H1 (cell line): ENCODE results near the gene GPSM1. TPM values are rescaled to one million over a fixed set of nuclear protein-coding genes. Genes with fewer than 3 reads are reported as not detected.

Source experiments
- CTCF ChIA-PET: fragments of 300-600 bp; sonication (Branson Sonifier 250); formaldehyde crosslinking; loops from one replicate; lab custom pipeline; 2021; ENCODE audit not compliant: partially characterized antibody; lab: Charles Lee
- POLR2A ChIA-PET: fragments of 300-600 bp; sonication (Branson Sonifier 250); formaldehyde crosslinking; loops from one replicate; lab custom pipeline; 2021; ENCODE audit warnings: inconsistent platforms; ENCODE audit not compliant: partially characterized antibody; lab: Charles Lee
- DNase-seq, 2 experiments: peaks; one replicate each; pipeline versions ENCODE4 v3.0.0 to v3.0.0-alpha.2; 2010 to 2022; ENCODE audit warnings: low spot score in 2 of 2, low read depth in 1 of 2, mixed read lengths in 1 of 2
- FAIRE-seq: peaks from 2 replicates; lab custom pipeline; 2011; peaks lifted over from hg19 to GRCh38; lab: Jason Lieb, UNC
- H2AFZ ChIP-seq: 2 replicates; pipeline ENCODE4 v1.8.1; 2012; ENCODE audit warnings: low read length, inconsistent platforms
- H2AK5ac ChIP-seq: 2 replicates; pipeline ENCODE4 v1.6.1; 2013; ENCODE audit warnings: low read depth, low read length
- H2BK120ac ChIP-seq: replicated peaks from 2 replicates; pipeline ENCODE3; 2013; ENCODE audit warnings: low read depth, low read length, inconsistent platforms
- H2BK12ac ChIP-seq: 2 replicates; pipeline ENCODE4 v1.6.1; 2013; ENCODE audit warnings: low read depth, low read length
- H2BK15ac ChIP-seq: 2 replicates; pipeline ENCODE4 v1.6.1; 2013; ENCODE audit warnings: low read length
- H2BK20ac ChIP-seq: 2 replicates; pipeline ENCODE4 v1.6.1; 2013; ENCODE audit warnings: low read length
- H2BK5ac ChIP-seq: 2 replicates; pipeline ENCODE4 v1.6.1; 2013; ENCODE audit warnings: low read depth, low read length
- H3K14ac ChIP-seq: 2 replicates; pipeline ENCODE4 v1.6.1; 2013; ENCODE audit warnings: inconsistent platforms; ENCODE audit not compliant: insufficient read length
- H3K18ac ChIP-seq: 2 replicates; pipeline ENCODE4 v1.6.1; 2013; ENCODE audit warnings: low read length; ENCODE audit errors: extremely low read depth
- H3K23ac ChIP-seq: 2 replicates; pipeline ENCODE4 v1.6.1; 2013; ENCODE audit warnings: inconsistent platforms; ENCODE audit not compliant: insufficient read length
- H3K23me2 ChIP-seq: 2 replicates; pipeline ENCODE4 v1.6.1; 2013; ENCODE audit warnings: low read depth, low read length
- H3K27ac ChIP-seq: 2 replicates; pipeline ENCODE4 v1.6.1; 2011; ENCODE audit warnings: low read depth, low read length, inconsistent platforms
- H3K27me3 ChIP-seq, 4 experiments: replicated peaks in 1 of 4; 1 replicate in 1 of 4; 2 replicates in 3 of 4; pipeline versions ENCODE4 v1.6.1 to v1.8.1; 2011 to 2013; ENCODE audit warnings: low read length in 3 of 4, mild to moderate bottlenecking in 3 of 4, inconsistent platforms in 2 of 4, mixed read lengths in 2 of 4, moderate library complexity in 1 of 4; ENCODE audit not compliant: control insufficient read depth in 3 of 4, insufficient read depth in 3 of 4; ENCODE audit errors: extremely low read depth in 1 of 4
- H3K36me3 ChIP-seq, 4 experiments: 2 replicates each; pipeline versions ENCODE4 v1.6.1 to v1.8.1; 2011 to 2013; ENCODE audit warnings: mild to moderate bottlenecking in 4 of 4, low read length in 3 of 4, moderate library complexity in 2 of 4, control low read depth in 1 of 4, inconsistent platforms in 1 of 4; ENCODE audit not compliant: insufficient read depth in 4 of 4, control insufficient read depth in 2 of 4
- H3K4ac ChIP-seq: replicated peaks from 2 replicates; pipeline ENCODE3; 2013; ENCODE audit warnings: low read length, low read depth, mixed read lengths, inconsistent platforms; ENCODE audit not compliant: insufficient read length
- H3K4me1 ChIP-seq, 4 experiments: replicated peaks in 1 of 4; 1 replicate in 1 of 4; 2 replicates in 3 of 4; pipeline versions ENCODE4 v1.6.1 to v1.8.1; 2011 to 2013; ENCODE audit warnings: low read length in 3 of 4, inconsistent platforms in 2 of 4, mixed read lengths in 1 of 4; ENCODE audit not compliant: insufficient read depth in 4 of 4, control insufficient read depth in 3 of 4
- H3K4me2 ChIP-seq, 2 experiments: 2 replicates each; pipeline versions ENCODE4 v1.6.1 to v1.8.1; 2011 to 2013; ENCODE audit warnings: low read depth in 2 of 2, low read length in 2 of 2, control low read depth in 1 of 2, inconsistent platforms in 1 of 2, mild to moderate bottlenecking in 1 of 2; ENCODE audit not compliant: insufficient read depth in 1 of 2
- H3K4me3 ChIP-seq, 4 experiments: fragments of 200-600, 300-600 bp in 1 of 4; sonication (generic), shearing (Covaris generic), sonication (Bioruptor Twin) in 1 of 4; 2 replicates each; pipeline versions ENCODE4 v1.5.1 to v1.8.1; 2011 to 2016; ENCODE audit warnings: low read length in 4 of 4, low read depth in 3 of 4, control low read depth in 2 of 4, inconsistent platforms in 2 of 4, mild to moderate bottlenecking in 2 of 4, mixed read lengths in 1 of 4, moderate library complexity in 1 of 4; ENCODE audit not compliant: insufficient read depth in 2 of 4; ENCODE audit errors: extremely low read depth in 1 of 4
- H3K56ac ChIP-seq: replicated peaks from 2 replicates; pipeline ENCODE3; 2013; ENCODE audit warnings: low read depth, mild to moderate bottlenecking, mixed read lengths, low read length, inconsistent platforms; ENCODE audit not compliant: insufficient read length
- H3K79me1 ChIP-seq: 2 replicates; pipeline ENCODE4 v1.6.1; 2013; ENCODE audit warnings: low read depth, low read length, control low read depth
- H3K79me2 ChIP-seq, 2 experiments: 2 replicates each; pipeline versions ENCODE4 v1.6.1 to v1.8.1; 2012 to 2013; ENCODE audit warnings: low read length in 2 of 2, mild to moderate bottlenecking in 2 of 2, inconsistent platforms in 1 of 2; ENCODE audit not compliant: insufficient read depth in 2 of 2, control insufficient read depth in 1 of 2
- H3K9ac ChIP-seq, 4 experiments: replicated peaks in 1 of 4; 1 replicate in 1 of 4; 2 replicates in 3 of 4; pipeline versions ENCODE4 v1.6.1 to v1.8.1; 2011 to 2013; ENCODE audit warnings: low read depth in 3 of 4, low read length in 3 of 4, control low read depth in 2 of 4, mild to moderate bottlenecking in 2 of 4, moderate library complexity in 2 of 4, inconsistent platforms in 1 of 4; ENCODE audit errors: extremely low read depth in 1 of 4
- H3K9me3 ChIP-seq, 2 experiments: 2 replicates each; pipeline versions ENCODE4 v1.6.1 to v1.8.1; 2012 to 2013; ENCODE audit warnings: mild to moderate bottlenecking in 2 of 2, moderate library complexity in 2 of 2, control low read depth in 1 of 2, inconsistent platforms in 1 of 2, low read depth in 1 of 2, low read length in 1 of 2, mixed read lengths in 1 of 2; ENCODE audit not compliant: insufficient read depth in 2 of 2
- H4K20me1 ChIP-seq, 2 experiments: replicated peaks in 1 of 2; 2 replicates each; pipeline versions ENCODE3 to v1.8.1; 2011 to 2013; ENCODE audit warnings: inconsistent platforms in 2 of 2, low read length in 2 of 2, mild to moderate bottlenecking in 1 of 2; ENCODE audit not compliant: insufficient read depth in 2 of 2, control insufficient read depth in 1 of 2
- H4K5ac ChIP-seq: 2 replicates; pipeline ENCODE4 v1.6.1; 2013; ENCODE audit warnings: low read length, low read depth, mixed read lengths, inconsistent platforms; ENCODE audit not compliant: insufficient read length
- H4K8ac ChIP-seq: 2 replicates; pipeline ENCODE4 v1.8.0; 2013; ENCODE audit warnings: mild to moderate bottlenecking, moderate library complexity, low read length, inconsistent platforms; ENCODE audit not compliant: insufficient read depth; ENCODE audit errors: extremely low read depth
- H4K91ac ChIP-seq: replicated peaks from 2 replicates; pipeline ENCODE3; 2013; ENCODE audit warnings: low read length, mixed read lengths, inconsistent platforms; ENCODE audit not compliant: insufficient read length
- ASH2L ChIP-seq: fragments of 200-600, 300-600 bp; sonication (generic); IDR thresholded peaks from one replicate; pipeline ENCODE4 v1.7.1; 2017; ENCODE audit warnings: low read length
- CBX8 ChIP-seq: fragments of 300-800, 300-1000 bp; sonication (generic); IDR thresholded peaks from 2 replicates; pipeline ENCODE4 v1.7.1; 2016; ENCODE audit warnings: low read depth, low read length, borderline replicate concordance
- CHD1 ChIP-seq: IDR thresholded peaks from 2 replicates; pipeline ENCODE4 v1.6.1; 2012; ENCODE audit warnings: low read depth, low read length, improper control_type of control experiment
- KDM1A ChIP-seq: fragments of 200-600, 300-600 bp; sonication (generic); IDR thresholded peaks from 2 replicates; pipeline ENCODE4 v1.7.1; 2016; ENCODE audit warnings: mild to moderate bottlenecking, low read length, borderline replicate concordance
- MAFK ChIP-seq: IDR thresholded peaks from 2 replicates; pipeline ENCODE4 v1.6.1; 2012; ENCODE audit warnings: low read depth, mild to moderate bottlenecking, improper control_type of control experiment, low read length
- NANOG ChIP-seq: IDR thresholded peaks from 2 replicates; pipeline ENCODE4 v1.6.1; 2011; ENCODE audit warnings: low read length, low read depth, mild to moderate bottlenecking, inconsistent platforms; ENCODE audit not compliant: insufficient read depth, poor library complexity, severe bottlenecking
- PHF8 ChIP-seq: fragments of 200-600 bp; sonication (generic); conservative IDR thresholded peaks from 2 replicates; pipeline ENCODE4 v1.7.1; 2012; ENCODE audit warnings: low read depth, mild to moderate bottlenecking, inconsistent platforms, low read length, moderate library complexity
- SIN3A ChIP-seq, 2 experiments: IDR thresholded peaks in 1 of 2; conservative IDR thresholded peaks in 1 of 2; 2 replicates each; pipeline ENCODE4 v1.6.1; 2011 to 2012; ENCODE audit warnings: low read length in 2 of 2, improper control_type of control experiment in 1 of 2, low read depth in 1 of 2, mild to moderate bottlenecking in 1 of 2
- SP2 ChIP-seq: IDR thresholded peaks from 2 replicates; pipeline ENCODE4 v1.6.1; 2012; ENCODE audit warnings: mild to moderate bottlenecking, low read length, inconsistent platforms
- SUZ12 ChIP-seq: fragments of 200-600 bp; sonication (generic); IDR thresholded peaks from 2 replicates; pipeline ENCODE4 v1.6.1; 2012; ENCODE audit warnings: mild to moderate bottlenecking, inconsistent platforms, low read length, moderate library complexity, mixed read lengths
- TAF7 ChIP-seq: optimal IDR thresholded peaks from 2 replicates; pipeline ENCODE3; 2011; ENCODE audit warnings: low read depth, mild to moderate bottlenecking, inconsistent platforms, low read length, moderate library complexity, borderline replicate concordance
- YY1 ChIP-seq: IDR thresholded peaks from 2 replicates; pipeline ENCODE4 v1.6.1; 2011; ENCODE audit warnings: low read depth, mild to moderate bottlenecking, low read length
- ZNF274 ChIP-seq: IDR thresholded peaks from 2 replicates; pipeline ENCODE4 v1.7.0; 2012; ENCODE audit warnings: low read length, borderline replicate concordance; ENCODE audit errors: extremely low read depth
- WGBS, 2 experiments: shearing (Covaris generic) in 1 of 2; methylation state at CpG; one replicate each; pipeline versions ENCODE4 v1.1.6 to v1.1.7; 2013 to 2015; ENCODE audit warnings: low lambda C conversion rate in 2 of 2, mixed read lengths in 2 of 2, inconsistent platforms in 1 of 2, low coverage in 1 of 2, missing lambda C conversion rate in 1 of 2; ENCODE audit not compliant: insufficient replicate concordance in 2 of 2, insufficient coverage in 1 of 2, insufficient read length in 1 of 2; ENCODE audit errors: extremely low coverage in 1 of 2, missing lambda C conversion rate in 1 of 2; 5-methylcytosine and 5-hydroxymethylcytosine counted together
- polyA plus RNA-seq, 7 experiments: library from polyadenylated mRNA; depleted of rRNA in 3 of 7; stranded (reverse) in 5 of 7; unstranded in 2 of 7; fragments of >200 nt in 5 of 7; fragments of 200-250 nt in 2 of 7; gene quantifications; 1 replicate in 5 of 7; 2 replicates in 1 of 7; 4 replicates in 1 of 7; pipeline versions ENCODE4 v1.2.1 to v1.2.3, GENCODE V29; 2011 to 2013; ENCODE audit warnings: missing spikeins in 2 of 7, mixed read lengths in 2 of 7
- total RNA-seq: library from RNA; stranded (reverse); fragmentation: NEBNext Ultra II Directional; extraction: Animal tissue kit (Norgen Biotek cat#: 25700); gene quantifications from 2 replicates; pipeline ENCODE4 v1.2.1, GENCODE V29; 2021
- TF ChIP-seq, protein P1 (sequence below): IDR thresholded peaks from 2 replicates; pipeline ENCODE4 v1.6.1; 2012; ENCODE audit warnings: inconsistent platforms

The GPSM1 gene
- total and polyA plus RNA-seq, 2 of the 8 experiments (the other 6 are each of a cell fraction or from before 2014, with no cell fraction given), result 12.8 to 18.0 TPM

DNA sequence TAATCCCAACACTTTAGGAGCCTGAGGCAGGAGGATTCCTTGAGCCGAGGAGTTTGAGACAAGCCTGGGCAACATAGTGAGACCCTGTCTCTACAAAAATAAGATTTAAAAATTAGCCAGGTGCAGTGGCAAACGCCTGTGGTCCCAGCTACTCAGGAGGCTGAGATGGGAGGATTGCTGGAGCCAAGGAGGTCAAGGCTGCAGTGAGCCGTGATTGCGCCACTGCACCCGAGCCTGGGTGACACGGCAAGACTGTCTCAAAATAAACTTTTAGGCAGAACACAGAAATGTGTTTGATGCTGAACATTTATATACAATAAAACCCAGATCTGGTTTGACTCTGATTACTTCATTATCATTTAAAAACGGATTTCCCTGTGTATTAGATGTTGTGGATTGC is 78.1 kb downstream of the GPSM1 start:
- no peak overlapping the region for H2BK120ac ChIP-seq
- peaks cover 5 to 7% of the 10 kb centered on the region in 2 experiments for H4K20me1 ChIP-seq
- WGBS, 2 experiments, result 92% methylated on average over 7 of the region's 7 CpGs; no CpG with 5 or more reads in 1 of the 2 experiments
- no peak overlapping the region for H3K56ac ChIP-seq
- DNase-seq (no peak), FAIRE-seq (no peak)
- H3K9me3 ChIP-seq, result no peaks in the 10 kb centered on the region
- peaks cover 14 to 53% (median 36%) of the 10 kb centered on the region in 4 experiments; a peak in 7 of 8 replicates for H3K36me3 ChIP-seq
- no peak overlapping the region for H2BK20ac ChIP-seq
- H3K27me3 ChIP-seq, result no peaks in the 10 kb centered on the region
- H2BK12ac ChIP-seq, result no peak overlapping the region
- H4K8ac ChIP-seq, result no peak overlapping the region
- H4K5ac ChIP-seq, result no peak overlapping the region
- peaks cover 4% of the 10 kb centered on the region; the same call in 1 of the 2 replicates for H3K23me2 ChIP-seq
- no peak overlapping the region for H4K91ac ChIP-seq
- no peak overlapping the region for H3K4ac ChIP-seq
- H3K9ac ChIP-seq, result no peak overlapping the region
- no peak overlapping the region for H3K23ac ChIP-seq
- H3K4me1 ChIP-seq, result peaks cover 0 to 3% (median 1%) of the 10 kb centered on the region in 4 experiments; a peak in 1 of 7 replicates
- H2AFZ ChIP-seq, result no peak overlapping the region
- H3K79me2 ChIP-seq, result peaks cover 0 to 18% of the 10 kb centered on the region in 2 experiments; a peak in 2 of 4 replicates
- POLR2A ChIA-PET, result interaction anchor here (1.1 to 1.6 kb wide), 4 partner anchors 8 to 70 kb away, joined by 3 to 7 read pairs (median 4); no protein-coding TSS in a partner anchor
- CTCF ChIA-PET, result interaction anchor here (1.3 kb wide), 2 partner anchors 8 to 288 kb away, joined by 3 read pairs; no protein-coding TSS in a partner anchor
- no peak overlapping the region for H3K18ac ChIP-seq
- H3K4me3 ChIP-seq, result no peak overlapping the region
- no peak overlapping the region for H3K27ac ChIP-seq
- no peak overlapping the region for H3K14ac ChIP-seq
- H2AK5ac ChIP-seq, result no peak overlapping the region
- no peak overlapping the region for H2BK5ac ChIP-seq
- peaks cover 13% of the 10 kb centered on the region for H3K79me1 ChIP-seq
- no peak overlapping the region for H2BK15ac ChIP-seq
- no peak overlapping the region for H3K4me2 ChIP-seq
- no peak for TF ChIP-seq NANOG
- no peak for TF ChIP-seq TAF7
- TF ChIP-seq CBX8, result no peak
- no peak for TF ChIP-seq MAFK
- no peak for TF ChIP-seq ASH2L
- TF ChIP-seq CHD1, result no peak
- TF ChIP-seq, protein P1, sequence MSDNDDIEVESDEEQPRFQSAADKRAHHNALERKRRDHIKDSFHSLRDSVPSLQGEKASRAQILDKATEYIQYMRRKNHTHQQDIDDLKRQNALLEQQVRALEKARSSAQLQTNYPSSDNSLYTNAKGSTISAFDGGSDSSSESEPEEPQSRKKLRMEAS, result no peak
- TF ChIP-seq YY1, result no peak
- TF ChIP-seq KDM1A, result no peak
- TF ChIP-seq PHF8, result no peak
- TF ChIP-seq SIN3A (conservative IDR thresholded peaks at IDR 0.05 in 1 of 2, IDR thresholded peaks at IDR 0.05 in 1 of 2; ENCODE audit: low read depth in 1 of 2, low read length in 2 of 2), result no peak
- no peak for TF ChIP-seq SUZ12
- TF ChIP-seq ZNF274, result no peak
- no peak for TF ChIP-seq SP2
